Raji (cell line): ENCODE measurements around the gene PLXNC1.

ENCODE experiments used
- POLR2A ChIP-seq: IDR thresholded peaks from 2 replicates; pipeline ENCODE4 v1.6.1; 2011; ENCODE audit warnings: low read depth, low read length, control low read depth; ENCODE audit not compliant: insufficient read depth

Gene PLXNC1

GRCh38 chr12:94263011-94263811 is 114.8 kb downstream of the PLXNC1 start:
- no peak for TF ChIP-seq POLR2A

- no peak for TF ChIP-seq POLR2A
Measured at GRCh38 chr12:94263905-94264561, 115.7 kb downstream of the PLXNC1 start.

GRCh38 chr12:94264736-94265485 is 116.5 kb downstream of the PLXNC1 start:
- no peak for TF ChIP-seq POLR2A

GRCh38 chr12:94265539-94265938 is 117.2 kb downstream of the PLXNC1 start:
- TF ChIP-seq POLR2A: no peak

- TF ChIP-seq POLR2A: no peak
Measured at GRCh38 chr12:94265966-94266745, 117.8 kb downstream of the PLXNC1 start.

- TF ChIP-seq POLR2A: no peak
Measured at GRCh38 chr12:94266796-94267536, 118.6 kb downstream of the PLXNC1 start.

GRCh38 chr12:94267537-94267872 is 119.1 kb downstream of the PLXNC1 start:
- no peak for TF ChIP-seq POLR2A

- TF ChIP-seq POLR2A: no peak
Measured at GRCh38 chr12:94267921-94268471, 119.6 kb downstream of the PLXNC1 start.

GRCh38 chr12:94269316-94269999 is 121.1 kb downstream of the PLXNC1 start:
- TF ChIP-seq POLR2A: no peak

- no peak for TF ChIP-seq POLR2A
Measured at GRCh38 chr12:94271351-94271750, 123.0 kb downstream of the PLXNC1 start.

- TF ChIP-seq POLR2A: no peak
Measured at GRCh38 chr12:94272280-94272679, 123.9 kb downstream of the PLXNC1 start.

- no peak for TF ChIP-seq POLR2A
Measured at GRCh38 chr12:94273272-94273671, 124.9 kb downstream of the PLXNC1 start.

GRCh38 chr12:94276725-94277124 is 128.3 kb downstream of the PLXNC1 start:
- no peak for TF ChIP-seq POLR2A

- TF ChIP-seq POLR2A: no peak
Measured at GRCh38 chr12:94277426-94278000, 129.1 kb downstream of the PLXNC1 start.

GRCh38 chr12:94280063-94280462 is 131.7 kb downstream of the PLXNC1 start:
- no peak for TF ChIP-seq POLR2A
